Non-pigmented ciliary epithelial cell (primary cell): Measurements from ENCODE around the gene LDHB.
"Not testable (repeated sequence)": the region's sequence is repeated elsewhere in the genome, so short reads cannot be mapped to it uniquely, and the experiment has no call there.

Experiments used
- DNase-seq: peaks from one replicate; pipeline ENCODE4 v3.0.0-alpha.2; 2010; ENCODE audit warnings: low read depth

The LDHB gene

GRCh38 chr12:21661396-21662093 is 3.9 kb upstream of the LDHB start:
- DNase-seq = not testable (repeated sequence)

- DNase-seq = no peak
Observed at GRCh38 chr12:21659383-21659782, 1.7 kb upstream of the LDHB start.

GRCh38 chr12:21656905-21657325 is 727 bp downstream of the LDHB start:
- no peak for DNase-seq

GRCh38 chr12:21655591-21655990 is 2.1 kb downstream of the LDHB start:
- no peak for DNase-seq

- DNase-seq = no peak
Observed at GRCh38 chr12:21651821-21652220, 5.8 kb downstream of the LDHB start.

- DNase-seq = no peak
Observed at GRCh38 chr12:21650997-21651396, 6.6 kb downstream of the LDHB start.

GRCh38 chr12:21649034-21649433 is 8.6 kb downstream of the LDHB start:
- DNase-seq = no peak

- no peak for DNase-seq
Observed at GRCh38 chr12:21648378-21648777, 9.3 kb downstream of the LDHB start.

- no peak for DNase-seq
Observed at GRCh38 chr12:21647179-21647578, 10.5 kb downstream of the LDHB start.

GRCh38 chr12:21645041-21645500 is 12.6 kb downstream of the LDHB start:
- not testable (repeated sequence) for DNase-seq

- no peak for DNase-seq
Observed at GRCh38 chr12:21644516-21644915, 13.1 kb downstream of the LDHB start.

- DNase-seq = no peak
Observed at GRCh38 chr12:21643758-21644157, 13.9 kb downstream of the LDHB start.

GRCh38 chr12:21642707-21643389 is 14.8 kb downstream of the LDHB start:
- no peak for DNase-seq

GRCh38 chr12:21638054-21638891 is 19.4 kb downstream of the LDHB start:
- DNase-seq = no peak

- no peak for DNase-seq
Observed at GRCh38 chr12:21634245-21634644, 23.4 kb downstream of the LDHB start.

- no peak for DNase-seq
Observed at GRCh38 chr12:21631367-21631766, 26.3 kb downstream of the LDHB start.

- DNase-seq = no peak
Observed at GRCh38 chr12:21627924-21628323, 29.7 kb downstream of the LDHB start.

GRCh38 chr12:21618566-21618965 is 39.1 kb downstream of the LDHB start:
- no peak for DNase-seq

GRCh38 chr12:21617030-21617429 is 40.6 kb downstream of the LDHB start:
- DNase-seq = no peak

- DNase-seq = no peak
Observed at GRCh38 chr12:21615431-21615830, 42.2 kb downstream of the LDHB start.

- no peak for DNase-seq
Observed at GRCh38 chr12:21614506-21614905, 43.1 kb downstream of the LDHB start.

GRCh38 chr12:21613931-21614330 is 43.7 kb downstream of the LDHB start:
- DNase-seq = no peak

GRCh38 chr12:21608196-21608595 is 49.4 kb downstream of the LDHB start:
- DNase-seq = no peak
